SW480 (cell line): ENCODE results near the gene KRT28.
"Not testable (repeated sequence)": the region's sequence is repeated elsewhere in the genome, so short reads cannot be mapped to it uniquely, and the experiment has no call there.

Experiments used
- DNase-seq: peaks from one replicate; pipeline ENCODE4 v3.0.0-alpha.2; 2016; ENCODE audit warnings: low spot score

The KRT28 gene

GRCh38 chr17:40779181-40779909 lies 20.4 kb downstream of the KRT28 start:
- DNase-seq: no peak

- no peak for DNase-seq
Observed at GRCh38 chr17:40778461-40778860, 21.3 kb downstream of the KRT28 start.

- DNase-seq: no peak
Observed at GRCh38 chr17:40777971-40778370, 21.8 kb downstream of the KRT28 start.

GRCh38 chr17:40777459-40777858 lies 22.3 kb downstream of the KRT28 start:
- no peak for DNase-seq

- DNase-seq: no peak
Observed at GRCh38 chr17:40775945-40776344, 23.8 kb downstream of the KRT28 start.

GRCh38 chr17:40772101-40772500 lies 27.7 kb downstream of the KRT28 start, which contains the start of gene KRT26:
KRT26 (minus strand) TSS chr17:40772201; CDS start chr17:40772113, 88 bp downstream.
- no peak for DNase-seq

GRCh38 chr17:40765657-40766056 lies 34.1 kb downstream of the KRT28 start:
- no peak for DNase-seq

GRCh38 chr17:40763752-40764151 lies 36.0 kb downstream of the KRT28 start:
- no peak for DNase-seq

GRCh38 chr17:40760105-40761016 lies 39.4 kb downstream of the KRT28 start:
- DNase-seq: no peak

GRCh38 chr17:40755231-40755630 lies 44.5 kb downstream of the KRT28 start, which contains the start of gene KRT25:
KRT25 (minus strand) TSS chr17:40755331; CDS start chr17:40755271, 60 bp downstream.
- no peak for DNase-seq

GRCh38 chr17:40753804-40754203 lies 46.0 kb downstream of the KRT28 start:
- no peak for DNase-seq

- no peak for DNase-seq
Observed at GRCh38 chr17:40751065-40751464, 48.7 kb downstream of the KRT28 start.

GRCh38 chr17:40750391-40750790 lies 49.4 kb downstream of the KRT28 start:
- DNase-seq: no peak

- not testable (repeated sequence) for DNase-seq
Observed at GRCh38 chr17:40748666-40749065, 51.1 kb downstream of the KRT28 start.
